GM04503 (cell line): ENCODE results near the gene MMP13.
A peak's percentile ranks its signal among the peaks of the same experiment; 100 is the strongest.
"Not testable (repeated sequence)": the region's sequence is repeated elsewhere in the genome, so short reads cannot be mapped to it uniquely, and the experiment has no call there.

Source experiments
- DNase-seq: peaks from one replicate; pipeline ENCODE4 v3.0.0-alpha.2; 2012; ENCODE audit warnings: low read depth

MMP13 gene

GRCh38 chr11:102955624-102956023 lies at the start of gene MMP13:
MMP13 (minus strand) TSS chr11:102955732; CDS start chr11:102955705, 27 bp downstream.
- DNase-seq, result no peak

GRCh38 chr11:103004234-103004633 lies 48.7 kb upstream of the MMP13 start:
- not testable (repeated sequence) for DNase-seq

- DNase-seq, result no peak
Measured at GRCh38 chr11:102994105-102994504, 38.6 kb upstream of the MMP13 start.

- DNase-seq, result no peak
Measured at GRCh38 chr11:102991776-102992175, 36.2 kb upstream of the MMP13 start.

GRCh38 chr11:102990145-102990544 lies 34.6 kb upstream of the MMP13 start:
- DNase-seq, result no peak

GRCh38 chr11:102989379-102990047 lies 34.0 kb upstream of the MMP13 start:
- DNase-seq, result no peak

GRCh38 chr11:102986815-102987214 lies 31.3 kb upstream of the MMP13 start:
- no peak for DNase-seq

- no peak for DNase-seq
Measured at GRCh38 chr11:102985850-102986249, 30.3 kb upstream of the MMP13 start.

- no peak for DNase-seq
Measured at GRCh38 chr11:102983486-102983885, 28.0 kb upstream of the MMP13 start.

- no peak for DNase-seq
Measured at GRCh38 chr11:102981324-102981910, 25.9 kb upstream of the MMP13 start.

GRCh38 chr11:102974552-102975280 lies 19.2 kb upstream of the MMP13 start:
- no peak for DNase-seq

GRCh38 chr11:102973698-102974097 lies 18.2 kb upstream of the MMP13 start:
- DNase-seq, result not testable (repeated sequence)

- DNase-seq, result no peak
Measured at GRCh38 chr11:102972853-102973252, 17.3 kb upstream of the MMP13 start.

- peak; percentile 80 for DNase-seq
Measured at GRCh38 chr11:102971766-102972165, 16.2 kb upstream of the MMP13 start.

- DNase-seq, result no peak
Measured at GRCh38 chr11:102967497-102967896, 12.0 kb upstream of the MMP13 start.

GRCh38 chr11:102966011-102966410 lies 10.5 kb upstream of the MMP13 start:
- DNase-seq, result no peak

- DNase-seq, result no peak
Measured at GRCh38 chr11:102964867-102965266, 9.3 kb upstream of the MMP13 start.

GRCh38 chr11:102957953-102958352 lies 2.4 kb upstream of the MMP13 start:
- DNase-seq, result no peak

GRCh38 chr11:102950622-102951081 lies 4.9 kb downstream of the MMP13 start:
- DNase-seq, result peak; percentile 44

- no peak for DNase-seq
Measured at GRCh38 chr11:102946237-102946636, 9.3 kb downstream of the MMP13 start.

- DNase-seq, result no peak
Measured at GRCh38 chr11:102940714-102941588, 14.6 kb downstream of the MMP13 start.

GRCh38 chr11:102936864-102937509 lies 18.5 kb downstream of the MMP13 start:
- DNase-seq, result no peak
